ENCODE results near the gene CHURC1. TPM values are rescaled to one million over a fixed set of nuclear protein-coding genes. Genes with fewer than 3 reads are reported as not detected.

CHURC1 gene
- total RNA-seq, 1 donor from 2014 or later = 66.0 TPM

DNA sequence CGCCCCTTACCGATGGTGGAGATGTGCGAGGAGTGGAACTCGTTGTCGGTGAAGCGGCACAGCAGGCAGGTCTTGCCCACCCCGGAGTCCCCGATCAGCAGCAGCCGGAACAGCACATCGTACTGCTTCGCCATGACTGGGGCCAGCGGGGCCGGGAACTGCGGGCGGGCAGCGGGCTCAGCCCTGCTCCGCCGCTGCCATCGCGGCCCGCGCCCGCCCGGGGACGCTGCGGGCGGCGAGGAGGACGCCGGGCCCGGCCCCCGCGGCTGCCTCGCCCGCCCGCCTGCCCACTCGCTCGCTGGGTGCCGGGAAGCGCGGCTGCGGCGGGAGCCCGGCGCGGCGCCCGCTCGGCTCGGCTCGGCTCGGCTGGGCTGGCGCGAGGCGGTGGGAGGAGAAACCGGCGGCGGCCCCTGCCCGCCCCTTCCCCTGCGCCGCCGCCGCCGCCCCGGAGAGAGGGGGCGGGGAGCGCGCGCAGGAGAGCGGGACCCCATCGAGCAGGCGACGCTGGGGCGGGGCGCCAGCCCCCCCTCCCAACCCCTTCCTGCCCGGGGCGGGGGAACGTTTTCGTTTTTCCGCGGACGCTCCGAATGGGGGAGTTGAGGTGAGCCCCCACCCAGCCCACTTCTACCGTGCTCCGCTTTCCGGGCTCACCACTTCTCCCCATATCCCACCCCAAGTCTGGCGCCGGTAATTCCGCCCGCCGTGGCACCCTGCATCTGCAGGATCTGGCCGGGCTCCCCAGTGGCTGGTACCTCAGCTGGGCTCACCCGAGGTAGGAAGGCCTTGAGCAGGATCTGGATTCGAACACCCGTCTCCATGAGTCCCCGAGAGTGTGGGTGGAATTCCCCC lies 57.9 kb downstream of the CHURC1 start, which contains the start of gene RAB15:
RAB15 (minus strand) TSS at position 394 of the 849 bp plus-strand sequence; CDS start at position 134, 260 bp downstream.
- intact Hi-C loops (cut with DNase I) = no loop called here
- ATAC-seq = peak; percentile 55
- DNase-seq (ENCODE audit: low spot score) = no peak

DNA sequence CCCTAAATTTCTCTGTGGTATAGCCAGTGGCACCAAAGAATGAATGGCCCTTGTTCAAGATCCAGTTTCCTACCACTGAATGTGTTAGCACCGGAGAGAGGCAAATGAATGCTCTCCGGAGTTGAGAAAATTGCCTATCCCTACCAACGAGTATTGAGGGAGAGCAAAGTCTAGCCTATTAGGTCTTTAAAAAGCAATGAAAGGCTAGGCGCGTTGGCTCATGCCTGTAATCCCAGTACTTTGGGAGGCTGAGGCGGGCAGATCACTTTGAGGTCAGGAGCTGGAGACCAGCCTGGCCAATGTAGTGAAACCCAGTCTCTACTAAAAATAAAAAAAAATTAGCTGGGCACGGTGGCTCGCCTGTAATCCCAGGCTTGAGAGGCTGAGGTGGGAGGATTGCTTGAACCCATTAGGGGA lies 58.8 kb downstream of the CHURC1 start:
- DNase-seq (ENCODE audit: low spot score) (no peak), ATAC-seq (no peak)
- intact Hi-C loops (cut with DNase I) = no loop called here

DNA sequence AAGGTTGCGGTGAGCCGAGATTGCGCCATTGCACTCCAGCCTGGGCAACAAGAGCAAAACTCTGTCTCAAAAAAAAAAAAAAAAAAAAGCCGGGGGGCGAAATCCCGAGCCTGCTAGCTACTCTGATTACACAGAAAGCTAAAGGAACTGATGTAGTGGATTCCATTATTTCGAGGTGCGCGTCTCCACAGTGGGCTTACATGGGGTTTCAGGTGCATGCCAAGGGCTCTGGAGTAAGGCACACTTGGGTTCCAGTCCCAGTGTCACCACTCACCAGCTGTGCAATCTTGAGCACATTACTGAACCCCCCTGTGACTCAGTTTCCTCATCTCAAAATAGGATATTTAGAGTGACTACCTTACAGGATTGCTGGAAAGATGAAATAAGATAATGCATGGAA lies 59.6 kb downstream of the CHURC1 start:
- intact Hi-C loops (cut with DNase I) = no loop called here
- ATAC-seq (no peak), DNase-seq (ENCODE audit: low spot score) (no peak)

DNA sequence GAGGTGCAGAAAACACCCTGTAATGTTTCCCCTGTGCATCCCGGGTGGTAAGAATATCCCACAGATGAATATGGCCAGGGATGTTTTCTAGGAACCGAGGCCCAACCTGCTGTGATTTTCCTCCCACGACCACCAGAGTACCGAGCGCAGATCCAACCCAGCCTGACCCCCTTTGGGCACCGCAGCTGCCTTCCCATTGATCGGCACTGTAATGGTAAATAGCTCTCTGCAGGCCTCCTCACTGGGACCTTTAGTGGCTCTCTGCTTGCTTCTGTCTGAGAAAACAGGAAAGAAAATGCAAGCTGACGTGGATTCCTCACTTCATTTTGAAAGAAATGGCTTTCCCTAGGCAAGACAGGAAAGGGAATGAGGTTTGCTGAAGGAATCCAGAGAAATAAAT lies 60.3 kb downstream of the CHURC1 start:
- intact Hi-C loops (cut with DNase I) = no loop called here
- ATAC-seq = no peak
- no peak for DNase-seq (ENCODE audit: low spot score)

DNA sequence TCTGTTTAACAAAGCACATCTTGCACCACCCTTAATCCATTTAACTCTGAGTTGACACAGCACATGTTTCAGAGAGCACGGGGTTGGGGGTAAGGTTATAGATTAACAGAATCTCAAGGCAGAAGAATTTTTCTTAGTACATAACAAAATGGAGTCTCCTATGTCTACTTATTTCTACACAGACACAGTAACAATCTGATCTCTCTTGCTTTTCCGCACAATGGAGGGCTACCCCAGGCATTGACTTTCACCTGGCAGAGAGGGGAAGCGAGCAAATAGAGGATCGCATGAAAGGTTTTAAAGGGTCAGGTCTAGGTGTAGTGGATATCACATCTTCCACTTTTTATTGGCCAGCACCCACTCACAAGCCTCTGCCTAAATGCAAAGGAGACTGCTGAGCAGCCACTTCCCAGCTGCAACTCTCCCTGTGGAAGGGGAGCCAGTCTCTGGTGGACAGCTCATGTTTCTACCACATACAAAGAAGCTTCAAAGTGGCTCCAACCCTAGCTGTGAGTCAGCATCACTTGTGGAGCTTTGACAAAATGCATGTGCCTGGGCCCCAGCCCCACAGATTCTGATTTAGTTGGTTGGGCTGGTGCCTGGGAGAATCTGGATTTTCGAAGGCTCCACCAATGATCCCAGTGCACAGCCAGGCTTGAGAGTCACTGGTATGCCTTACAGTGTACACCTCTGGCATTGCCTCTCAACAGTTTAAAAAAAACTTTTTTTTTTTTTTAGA lies 65.2 kb downstream of the CHURC1 start:
- intact Hi-C loops (cut with DNase I) = no loop called here
- ATAC-seq (no peak), DNase-seq (ENCODE audit: low spot score) (no peak)

DNA sequence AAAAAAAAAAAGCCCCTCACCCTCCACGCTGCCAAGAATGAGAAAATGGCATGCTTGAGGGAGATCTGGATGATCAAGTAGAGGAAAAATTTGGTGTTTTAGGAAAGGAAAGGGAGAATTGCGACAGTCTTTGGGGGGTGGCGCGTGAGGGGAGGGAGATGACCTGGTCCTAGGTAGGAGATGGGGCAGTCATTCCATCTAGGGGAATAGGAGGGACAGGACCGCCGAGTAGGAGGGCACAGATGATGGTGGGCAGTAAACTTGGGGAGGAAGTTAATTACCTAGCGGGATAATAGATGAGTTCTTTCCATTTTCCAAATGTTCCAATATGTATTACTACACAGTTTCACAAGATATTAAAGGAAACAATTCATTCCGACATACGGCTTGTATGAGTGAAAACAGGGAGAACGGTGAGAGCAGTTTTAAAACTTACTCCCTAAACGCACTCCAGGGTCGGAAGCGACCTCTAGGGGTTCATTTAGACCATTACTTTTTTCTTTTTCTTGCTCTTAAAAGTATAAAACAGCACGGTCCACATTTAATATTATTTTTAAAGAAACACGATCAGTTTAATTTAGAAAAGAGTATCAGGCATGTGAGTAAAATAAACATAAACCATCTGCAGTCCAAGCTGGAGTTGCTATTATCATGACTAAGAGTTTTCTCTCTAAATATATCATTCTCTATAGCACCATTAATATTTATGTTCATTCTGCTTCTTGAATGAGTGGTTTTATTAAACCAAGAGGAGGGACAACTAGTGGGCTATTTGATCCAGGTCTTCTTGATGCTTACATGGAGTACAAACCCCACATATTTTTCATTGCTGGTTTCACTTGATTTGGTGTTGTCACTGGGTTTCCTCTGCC lies 69.4 kb downstream of the CHURC1 start:
- ATAC-seq (no peak), DNase-seq (ENCODE audit: low spot score) (no peak)
- intact Hi-C loops (cut with DNase I) = no loop called here

Other genes starting within 250 kb of the CHURC1 start
- 101 TPM for gene PLEKHG3, start 210.0 kb upstream of the CHURC1 start, total RNA-seq
- 14.8 TPM for gene SPTB, start 34.5 kb upstream of the CHURC1 start, total RNA-seq
- not detected for gene GPX2, start 28.3 kb downstream of the CHURC1 start, total RNA-seq
- 3.3 TPM for gene RAB15, start 57.9 kb downstream of the CHURC1 start, total RNA-seq
- gene FNTB, start 72.4 kb downstream of the CHURC1 start, total RNA-seq = 40.7 TPM
- 131 TPM for gene MAX, start 188.1 kb downstream of the CHURC1 start, total RNA-seq

Data from sciatic nerve (tissue), 2 donors.